Colonic mucosa (tissue), 4 donors: ENCODE results near the gene CC2D1A. TPM values are rescaled to one million over a fixed set of nuclear protein-coding genes. Genes with fewer than 3 reads are reported as not detected.

Experiments used
- DNase-seq: peaks from one replicate; pipeline ENCODE4 v3.0.0-alpha.2; 2020
- H3K27ac ChIP-seq: fragments of 200-600 bp; one replicate; pipeline ENCODE4 v1.8.0; 2021
- H3K27me3 ChIP-seq: fragments of 200-600 bp; one replicate; pipeline ENCODE4 v1.8.0; 2021
- H3K36me3 ChIP-seq: fragments of 200-600 bp; one replicate; pipeline ENCODE4 v1.8.0; 2021
- H3K4me1 ChIP-seq: fragments of 200-600 bp; one replicate; pipeline ENCODE4 v1.8.0; 2021; ENCODE audit warnings: mild to moderate bottlenecking
- H3K4me3 ChIP-seq: fragments of 200-600 bp; one replicate; pipeline ENCODE4 v1.8.0; 2021
- H3K9ac ChIP-seq, 2 donors: one replicate each; pipeline ENCODE4 v1.7.0; 2013; ENCODE audit warnings: control low read depth in 2 of 2, low read depth in 2 of 2, low read length in 2 of 2
- H3K9me3 ChIP-seq: fragments of 200-600 bp; one replicate; pipeline ENCODE4 v1.8.0; 2021
- CTCF ChIP-seq: fragments of 200-600 bp; IDR thresholded peaks from one replicate; pipeline ENCODE4 v1.8.0; 2022; ENCODE audit warnings: antibody characterized with exemption, mild to moderate bottlenecking
- intact Hi-C: fragments of 100-400 bp; cut with DNase I; formaldehyde crosslinking; loops from one replicate; pipeline ENCODE4 v1.14.1; 2022
- total RNA-seq, 2 donors: library from RNA; stranded (reverse); fragmentation: NEBNext Ultra II Directional in 1 of 2; extraction: Animal tissue kit (Norgen Biotek cat#: 25700) in 1 of 2; gene quantifications; one replicate each; pipeline ENCODE4 v1.2.1, GENCODE V29; 2021
- donor health status: healthy.
- donor health status: DM: no; HTN: no; CAD: no.
- donor health status: DM: no; HTN: no; CAD: no.

The CC2D1A gene
- total RNA-seq, 2 donors from 2014 or later = 81.0 to 123 TPM

GRCh38 chr19:13888281-13888680, 17.7 kb upstream of the CC2D1A start:
- peak; percentile 89 for DNase-seq
- TF ChIP-seq CTCF = no peak
- Histone ChIP-seq H3K36me3 (no peaks in the 10 kb centered on the region), H3K4me1 (peaks cover 21% of the 10 kb centered on the region), H3K27me3 (no peaks in the 10 kb centered on the region), H3K4me3 (no peak overlapping the region), H3K9ac (peak overlapping the region; percentile 24 to 54), H3K27ac (peak overlapping the region; percentile 51), H3K9me3 (no peaks in the 10 kb centered on the region)
- intact Hi-C loops = loop anchor here (10.0 kb wide), 1 partner anchor 157 kb away; no protein-coding TSS in a partner anchor

- TF ChIP-seq CTCF = no peak
- H3K4me3 ChIP-seq = no peak overlapping the region
- intact Hi-C loops = no loop called here
- peaks cover 16% of the 10 kb centered on the region for H3K4me1 ChIP-seq
- no peak overlapping the region for H3K9ac ChIP-seq
- H3K27me3 ChIP-seq = no peaks in the 10 kb centered on the region
- H3K36me3 ChIP-seq = no peaks in the 10 kb centered on the region
- H3K27ac ChIP-seq = no peak overlapping the region
- DNase-seq = no peak
- H3K9me3 ChIP-seq = no peaks in the 10 kb centered on the region
Measured at GRCh38 chr19:13890136-13890535, 15.9 kb upstream of the CC2D1A start.

GRCh38 chr19:13892870-13893269, 13.1 kb upstream of the CC2D1A start:
- H3K36me3 ChIP-seq = no peaks in the 10 kb centered on the region
- TF ChIP-seq CTCF = no peak
- no peaks in the 10 kb centered on the region for H3K9me3 ChIP-seq
- no peaks in the 10 kb centered on the region for H3K27me3 ChIP-seq
- intact Hi-C loops = no loop called here
- no peak overlapping the region for H3K4me3 ChIP-seq
- H3K9ac ChIP-seq = peak overlapping the region; percentile 24 to 71
- H3K27ac ChIP-seq = peak overlapping the region; percentile 42
- peaks cover 1% of the 10 kb centered on the region for H3K4me1 ChIP-seq
- peak; percentile 61 for DNase-seq

GRCh38 chr19:13894552-13894951, 11.4 kb upstream of the CC2D1A start:
- H3K9ac ChIP-seq = peak overlapping the region in 1 of 2 donors; percentile 54
- DNase-seq = no peak
- no peaks in the 10 kb centered on the region for H3K27me3 ChIP-seq
- no peaks in the 10 kb centered on the region for H3K9me3 ChIP-seq
- H3K4me1 ChIP-seq = no peaks in the 10 kb centered on the region
- no peak overlapping the region for H3K4me3 ChIP-seq
- intact Hi-C loops = no loop called here
- H3K27ac ChIP-seq = no peak overlapping the region
- no peak for TF ChIP-seq CTCF
- no peaks in the 10 kb centered on the region for H3K36me3 ChIP-seq

- Histone ChIP-seq H3K27me3 (no peaks in the 10 kb centered on the region), H3K4me3 (no peak overlapping the region), H3K9me3 (no peaks in the 10 kb centered on the region), H3K36me3 (no peaks in the 10 kb centered on the region), H3K4me1 (no peaks in the 10 kb centered on the region), H3K27ac (no peak overlapping the region), H3K9ac (no peak overlapping the region)
- TF ChIP-seq CTCF = no peak
- intact Hi-C loops = no loop called here
- DNase-seq = no peak
Measured at GRCh38 chr19:13896227-13896626, 9.8 kb upstream of the CC2D1A start.

GRCh38 chr19:13899393-13899792, 6.6 kb upstream of the CC2D1A start:
- TF ChIP-seq CTCF = no peak
- no peak overlapping the region for H3K4me3 ChIP-seq
- H3K36me3 ChIP-seq = no peaks in the 10 kb centered on the region
- intact Hi-C loops = no loop called here
- H3K27ac ChIP-seq = peak overlapping the region; percentile 20
- no peak overlapping the region for H3K9ac ChIP-seq
- H3K4me1 ChIP-seq = no peaks in the 10 kb centered on the region
- H3K9me3 ChIP-seq = no peaks in the 10 kb centered on the region
- H3K27me3 ChIP-seq = no peaks in the 10 kb centered on the region
- peak; percentile 59 for DNase-seq
